H1 (cell line): Measurements from ENCODE around the gene UBXN11. TPM values are rescaled to one million over a fixed set of nuclear protein-coding genes. Genes with fewer than 3 reads are reported as not detected.

Experiments used
- CTCF ChIA-PET: fragments of 300-600 bp; sonication (Branson Sonifier 250); formaldehyde crosslinking; loops from one replicate; lab custom pipeline; 2021; ENCODE audit not compliant: partially characterized antibody; lab: Charles Lee
- POLR2A ChIA-PET: fragments of 300-600 bp; sonication (Branson Sonifier 250); formaldehyde crosslinking; loops from one replicate; lab custom pipeline; 2021; ENCODE audit warnings: inconsistent platforms; ENCODE audit not compliant: partially characterized antibody; lab: Charles Lee
- DNase-seq, 2 experiments: peaks; one replicate each; pipeline versions ENCODE4 v3.0.0 to v3.0.0-alpha.2; 2010 to 2022; ENCODE audit warnings: low spot score in 2 of 2, low read depth in 1 of 2, mixed read lengths in 1 of 2
- FAIRE-seq: peaks from 2 replicates; lab custom pipeline; 2011; peaks lifted over from hg19 to GRCh38; lab: Jason Lieb, UNC
- H2AFZ ChIP-seq: 2 replicates; pipeline ENCODE4 v1.8.1; 2012; ENCODE audit warnings: low read length, inconsistent platforms
- H2AK5ac ChIP-seq: 2 replicates; pipeline ENCODE4 v1.6.1; 2013; ENCODE audit warnings: low read depth, low read length
- H2BK120ac ChIP-seq: replicated peaks from 2 replicates; pipeline ENCODE3; 2013; ENCODE audit warnings: low read depth, low read length, inconsistent platforms
- H2BK12ac ChIP-seq: 2 replicates; pipeline ENCODE4 v1.6.1; 2013; ENCODE audit warnings: low read depth, low read length
- H2BK15ac ChIP-seq: 2 replicates; pipeline ENCODE4 v1.6.1; 2013; ENCODE audit warnings: low read length
- H2BK20ac ChIP-seq: 2 replicates; pipeline ENCODE4 v1.6.1; 2013; ENCODE audit warnings: low read length
- H2BK5ac ChIP-seq: 2 replicates; pipeline ENCODE4 v1.6.1; 2013; ENCODE audit warnings: low read depth, low read length
- H3K14ac ChIP-seq: 2 replicates; pipeline ENCODE4 v1.6.1; 2013; ENCODE audit warnings: inconsistent platforms; ENCODE audit not compliant: insufficient read length
- H3K18ac ChIP-seq: 2 replicates; pipeline ENCODE4 v1.6.1; 2013; ENCODE audit warnings: low read length; ENCODE audit errors: extremely low read depth
- H3K23ac ChIP-seq: 2 replicates; pipeline ENCODE4 v1.6.1; 2013; ENCODE audit warnings: inconsistent platforms; ENCODE audit not compliant: insufficient read length
- H3K23me2 ChIP-seq: 2 replicates; pipeline ENCODE4 v1.6.1; 2013; ENCODE audit warnings: low read depth, low read length
- H3K27ac ChIP-seq: 2 replicates; pipeline ENCODE4 v1.6.1; 2011; ENCODE audit warnings: low read depth, low read length, inconsistent platforms
- H3K27me3 ChIP-seq, 4 experiments: replicated peaks in 1 of 4; 1 replicate in 1 of 4; 2 replicates in 3 of 4; pipeline versions ENCODE4 v1.6.1 to v1.8.1; 2011 to 2013; ENCODE audit warnings: low read length in 3 of 4, mild to moderate bottlenecking in 3 of 4, inconsistent platforms in 2 of 4, mixed read lengths in 2 of 4, moderate library complexity in 1 of 4; ENCODE audit not compliant: control insufficient read depth in 3 of 4, insufficient read depth in 3 of 4; ENCODE audit errors: extremely low read depth in 1 of 4
- H3K36me3 ChIP-seq, 4 experiments: 2 replicates each; pipeline versions ENCODE4 v1.6.1 to v1.8.1; 2011 to 2013; ENCODE audit warnings: mild to moderate bottlenecking in 4 of 4, low read length in 3 of 4, moderate library complexity in 2 of 4, control low read depth in 1 of 4, inconsistent platforms in 1 of 4; ENCODE audit not compliant: insufficient read depth in 4 of 4, control insufficient read depth in 2 of 4
- H3K4ac ChIP-seq: replicated peaks from 2 replicates; pipeline ENCODE3; 2013; ENCODE audit warnings: low read length, low read depth, mixed read lengths, inconsistent platforms; ENCODE audit not compliant: insufficient read length
- H3K4me1 ChIP-seq, 4 experiments: replicated peaks in 1 of 4; 1 replicate in 1 of 4; 2 replicates in 3 of 4; pipeline versions ENCODE4 v1.6.1 to v1.8.1; 2011 to 2013; ENCODE audit warnings: low read length in 3 of 4, inconsistent platforms in 2 of 4, mixed read lengths in 1 of 4; ENCODE audit not compliant: insufficient read depth in 4 of 4, control insufficient read depth in 3 of 4
- H3K4me2 ChIP-seq, 2 experiments: 2 replicates each; pipeline versions ENCODE4 v1.6.1 to v1.8.1; 2011 to 2013; ENCODE audit warnings: low read depth in 2 of 2, low read length in 2 of 2, control low read depth in 1 of 2, inconsistent platforms in 1 of 2, mild to moderate bottlenecking in 1 of 2; ENCODE audit not compliant: insufficient read depth in 1 of 2
- H3K4me3 ChIP-seq, 4 experiments: fragments of 200-600, 300-600 bp in 1 of 4; sonication (generic), shearing (Covaris generic), sonication (Bioruptor Twin) in 1 of 4; 2 replicates each; pipeline versions ENCODE4 v1.5.1 to v1.8.1; 2011 to 2016; ENCODE audit warnings: low read length in 4 of 4, low read depth in 3 of 4, control low read depth in 2 of 4, inconsistent platforms in 2 of 4, mild to moderate bottlenecking in 2 of 4, mixed read lengths in 1 of 4, moderate library complexity in 1 of 4; ENCODE audit not compliant: insufficient read depth in 2 of 4; ENCODE audit errors: extremely low read depth in 1 of 4
- H3K56ac ChIP-seq: replicated peaks from 2 replicates; pipeline ENCODE3; 2013; ENCODE audit warnings: low read depth, mild to moderate bottlenecking, mixed read lengths, low read length, inconsistent platforms; ENCODE audit not compliant: insufficient read length
- H3K79me1 ChIP-seq: 2 replicates; pipeline ENCODE4 v1.6.1; 2013; ENCODE audit warnings: low read depth, low read length, control low read depth
- H3K79me2 ChIP-seq, 2 experiments: 2 replicates each; pipeline versions ENCODE4 v1.6.1 to v1.8.1; 2012 to 2013; ENCODE audit warnings: low read length in 2 of 2, mild to moderate bottlenecking in 2 of 2, inconsistent platforms in 1 of 2; ENCODE audit not compliant: insufficient read depth in 2 of 2, control insufficient read depth in 1 of 2
- H3K9ac ChIP-seq, 4 experiments: replicated peaks in 1 of 4; 1 replicate in 1 of 4; 2 replicates in 3 of 4; pipeline versions ENCODE4 v1.6.1 to v1.8.1; 2011 to 2013; ENCODE audit warnings: low read depth in 3 of 4, low read length in 3 of 4, control low read depth in 2 of 4, mild to moderate bottlenecking in 2 of 4, moderate library complexity in 2 of 4, inconsistent platforms in 1 of 4; ENCODE audit errors: extremely low read depth in 1 of 4
- H3K9me3 ChIP-seq, 2 experiments: 2 replicates each; pipeline versions ENCODE4 v1.6.1 to v1.8.1; 2012 to 2013; ENCODE audit warnings: mild to moderate bottlenecking in 2 of 2, moderate library complexity in 2 of 2, control low read depth in 1 of 2, inconsistent platforms in 1 of 2, low read depth in 1 of 2, low read length in 1 of 2, mixed read lengths in 1 of 2; ENCODE audit not compliant: insufficient read depth in 2 of 2
- H4K20me1 ChIP-seq, 2 experiments: replicated peaks in 1 of 2; 2 replicates each; pipeline versions ENCODE3 to v1.8.1; 2011 to 2013; ENCODE audit warnings: inconsistent platforms in 2 of 2, low read length in 2 of 2, mild to moderate bottlenecking in 1 of 2; ENCODE audit not compliant: insufficient read depth in 2 of 2, control insufficient read depth in 1 of 2
- H4K5ac ChIP-seq: 2 replicates; pipeline ENCODE4 v1.6.1; 2013; ENCODE audit warnings: low read length, low read depth, mixed read lengths, inconsistent platforms; ENCODE audit not compliant: insufficient read length
- H4K8ac ChIP-seq: 2 replicates; pipeline ENCODE4 v1.8.0; 2013; ENCODE audit warnings: mild to moderate bottlenecking, moderate library complexity, low read length, inconsistent platforms; ENCODE audit not compliant: insufficient read depth; ENCODE audit errors: extremely low read depth
- H4K91ac ChIP-seq: replicated peaks from 2 replicates; pipeline ENCODE3; 2013; ENCODE audit warnings: low read length, mixed read lengths, inconsistent platforms; ENCODE audit not compliant: insufficient read length
- EGR1 ChIP-seq: IDR thresholded peaks from 2 replicates; pipeline ENCODE4 v1.6.1; 2011; ENCODE audit warnings: low read depth, low read length, borderline replicate concordance
- GABPA ChIP-seq: IDR thresholded peaks from 2 replicates; pipeline ENCODE4 v1.6.1; 2011; ENCODE audit warnings: mild to moderate bottlenecking, low read length, moderate library complexity, borderline replicate concordance; ENCODE audit not compliant: insufficient read depth
- NANOG ChIP-seq: IDR thresholded peaks from 2 replicates; pipeline ENCODE4 v1.6.1; 2011; ENCODE audit warnings: low read length, low read depth, mild to moderate bottlenecking, inconsistent platforms; ENCODE audit not compliant: insufficient read depth, poor library complexity, severe bottlenecking
- NRF1 ChIP-seq: IDR thresholded peaks from 2 replicates; pipeline ENCODE4 v1.6.1; 2011; ENCODE audit warnings: mild to moderate bottlenecking, low read depth, low read length, improper control_type of control experiment
- PHF8 ChIP-seq: fragments of 200-600 bp; sonication (generic); conservative IDR thresholded peaks from 2 replicates; pipeline ENCODE4 v1.7.1; 2012; ENCODE audit warnings: low read depth, mild to moderate bottlenecking, inconsistent platforms, low read length, moderate library complexity
- RAD21 ChIP-seq, 2 experiments: IDR thresholded peaks in 1 of 2; conservative IDR thresholded peaks in 1 of 2; 2 replicates each; pipeline ENCODE4 v1.6.1; 2011; ENCODE audit warnings: low read depth in 2 of 2, low read length in 2 of 2, improper control_type of control experiment in 1 of 2, inconsistent platforms in 1 of 2, mild to moderate bottlenecking in 1 of 2, moderate library complexity in 1 of 2
- RBBP5 ChIP-seq: IDR thresholded peaks from 2 replicates; pipeline ENCODE4 v1.7.1; 2012; ENCODE audit warnings: low read depth, mild to moderate bottlenecking, inconsistent platforms, low read length, moderate library complexity, borderline replicate concordance
- SP2 ChIP-seq: IDR thresholded peaks from 2 replicates; pipeline ENCODE4 v1.6.1; 2012; ENCODE audit warnings: mild to moderate bottlenecking, low read length, inconsistent platforms
- TAF1 ChIP-seq: IDR thresholded peaks from 2 replicates; pipeline ENCODE4 v1.6.1; 2011; ENCODE audit warnings: mild to moderate bottlenecking, low read depth, low read length
- YY1 ChIP-seq: IDR thresholded peaks from 2 replicates; pipeline ENCODE4 v1.6.1; 2011; ENCODE audit warnings: low read depth, mild to moderate bottlenecking, low read length
- WGBS, 2 experiments: shearing (Covaris generic) in 1 of 2; methylation state at CpG; one replicate each; pipeline versions ENCODE4 v1.1.6 to v1.1.7; 2013 to 2015; ENCODE audit warnings: low lambda C conversion rate in 2 of 2, mixed read lengths in 2 of 2, inconsistent platforms in 1 of 2, low coverage in 1 of 2, missing lambda C conversion rate in 1 of 2; ENCODE audit not compliant: insufficient replicate concordance in 2 of 2, insufficient coverage in 1 of 2, insufficient read length in 1 of 2; ENCODE audit errors: extremely low coverage in 1 of 2, missing lambda C conversion rate in 1 of 2; 5-methylcytosine and 5-hydroxymethylcytosine counted together
- polyA plus RNA-seq, 7 experiments: library from polyadenylated mRNA; depleted of rRNA in 3 of 7; stranded (reverse) in 5 of 7; unstranded in 2 of 7; fragments of >200 nt in 5 of 7; fragments of 200-250 nt in 2 of 7; gene quantifications; 1 replicate in 5 of 7; 2 replicates in 1 of 7; 4 replicates in 1 of 7; pipeline versions ENCODE4 v1.2.1 to v1.2.3, GENCODE V29; 2011 to 2013; ENCODE audit warnings: missing spikeins in 2 of 7, mixed read lengths in 2 of 7
- total RNA-seq: library from RNA; stranded (reverse); fragmentation: NEBNext Ultra II Directional; extraction: Animal tissue kit (Norgen Biotek cat#: 25700); gene quantifications from 2 replicates; pipeline ENCODE4 v1.2.1, GENCODE V29; 2021
- TF ChIP-seq, protein P1 (sequence below): IDR thresholded peaks from 2 replicates; pipeline ENCODE4 v1.6.1; 2012; ENCODE audit warnings: inconsistent platforms

UBXN11 gene
- total and polyA plus RNA-seq, 2 of the 8 experiments (the other 6 are each of a cell fraction or from before 2014, with no cell fraction given): 6.3 to 10.4 TPM

GRCh38 chr1:26317612-26318337 is 11.3 kb upstream of the UBXN11 start, which contains the start of gene CD52:
TSS of gene CD52 (plus strand) at chr1:26317958. CDS start at chr1:26318018, 60 bp downstream.
- Histone ChIP-seq H2BK5ac (no peak within 1 kb of the TSS; the same call in 1 of the 2 replicates), H4K5ac (peak within 1 kb of the TSS; percentile 41), H3K56ac (no peak within 1 kb of the TSS), H3K14ac (no peak within 1 kb of the TSS), H3K9ac (no peak within 1 kb of the TSS), H2BK120ac (no peak within 1 kb of the TSS), H2BK12ac (peak within 1 kb of the TSS; percentile 68; the same call in 1 of the 2 replicates), H3K23me2 (no peaks in the 10 kb centered on the region), H3K23ac (no peak within 1 kb of the TSS), H3K4me1 (peaks cover 4 to 16% (median 8%) of the 10 kb centered on the region in 4 experiments), H3K4ac (no peak within 1 kb of the TSS), H2AK5ac (no peak within 1 kb of the TSS), H4K91ac (peak within 1 kb of the TSS; percentile 41), H3K79me2 (no peaks in the 10 kb centered on the region), H3K36me3 (peaks cover 0 to 3% (median 2%) of the 10 kb centered on the region in 4 experiments; a peak in 4 of 8 replicates), H3K79me1 (no peaks in the 10 kb centered on the region), H3K9me3 (no peaks in the 10 kb centered on the region), H3K4me2 (peak within 1 kb of the TSS in 1 of 2 experiments; percentile 24; a peak in 1 of 4 replicates), H2BK20ac (peak within 1 kb of the TSS; percentile 3; the same call in 1 of the 2 replicates), H3K27me3 (no peaks in the 10 kb centered on the region), H3K18ac (0 out of 2 replicates have a peak within 1 kb of the TSS, but pooled peaks have one; percentile 19), H4K20me1 (no peaks in the 10 kb centered on the region), H3K27ac (no peak within 1 kb of the TSS), H4K8ac (peak within 1 kb of the TSS; percentile 51; the same call in 1 of the 2 replicates), H2BK15ac (peak within 1 kb of the TSS; percentile 20; the same call in 1 of the 2 replicates), H2AFZ (no peak within 1 kb of the TSS), H3K4me3 (no peak within 1 kb of the TSS; a peak in 1 of 8 replicates)
- WGBS, 2 experiments: 75% methylated on average over 12 of the region's 12 CpGs; no CpG with 5 or more reads in 1 of the 2 experiments
- ChIA-PET POLR2A (interaction anchor here (0.7 to 5.0 kb wide), 16 partner anchors 11 to 154 kb away, joined by 3 to 29 read pairs (median 6); partner anchors contain the start of genes HMGN2, LIN28A, SH3BGRL3 and UBXN11), CTCF (interaction anchor here (0.6 to 57.0 kb wide), 17 partner anchors 9 to 221 kb away, joined by 3 to 1530 read pairs (median 3); partner anchors contain the start of genes CATSPER4, CEP85, SH3BGRL3 and UBXN11)
- FAIRE-seq: peak; percentile 36
- DNase-seq: no peak
- TF ChIP-seq NANOG (no peak), SP2 (no peak), GABPA (no peak), EGR1 (no peak), PHF8 (no peak), NRF1 (no peak), YY1 (no peak), TAF1 (no peak), RBBP5 (no peak), RAD21 (IDR thresholded peaks at IDR 0.05 in 1 of 2, conservative IDR thresholded peaks at IDR 0.05 in 1 of 2; ENCODE audit: low read depth in 2 of 2, low read length in 2 of 2) (no peak)
- TF ChIP-seq, protein P1, sequence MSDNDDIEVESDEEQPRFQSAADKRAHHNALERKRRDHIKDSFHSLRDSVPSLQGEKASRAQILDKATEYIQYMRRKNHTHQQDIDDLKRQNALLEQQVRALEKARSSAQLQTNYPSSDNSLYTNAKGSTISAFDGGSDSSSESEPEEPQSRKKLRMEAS: no peak
